Stimulated activated CD8-positive, alpha-beta memory T cell treated with anti-CD3 and anti-CD28 coated beads, Interleukin-15, amount 100 ng/mL, for 1 hour (primary cell): ENCODE results near the gene OTOP3.

ENCODE experiments used
- DNase-seq: peaks from one replicate; pipeline ENCODE4 v3.0.0-alpha.2; 2020; ENCODE audit warnings: low read depth

Gene OTOP3

GRCh38 chr17:74987418-74987908 lies 51.8 kb downstream of the OTOP3 start, which contains the start of gene CDR2L:
Gene CDR2L (plus strand): TSS chr17:74987632. CDS start chr17:74988044, 412 bp downstream.
- peak; percentile 88 for DNase-seq

- DNase-seq: no peak
Measured at GRCh38 chr17:74987909-74988711, 52.4 kb downstream of the OTOP3 start.

- DNase-seq: no peak
Measured at GRCh38 chr17:74990581-74991105, 54.9 kb downstream of the OTOP3 start.

GRCh38 chr17:74992223-74992622 lies 56.5 kb downstream of the OTOP3 start:
- no peak for DNase-seq

- no peak for DNase-seq
Measured at GRCh38 chr17:74994440-74994839, 58.7 kb downstream of the OTOP3 start.

GRCh38 chr17:74995847-74996246 lies 60.1 kb downstream of the OTOP3 start:
- DNase-seq: no peak

- DNase-seq: no peak
Measured at GRCh38 chr17:74998783-74999182, 63.1 kb downstream of the OTOP3 start.

GRCh38 chr17:74999523-74999922 lies 63.8 kb downstream of the OTOP3 start:
- DNase-seq: no peak
